SK-N-SH (cell line): ENCODE results near the gene OR51V1. TPM values are rescaled to one million over a fixed set of nuclear protein-coding genes. Genes with fewer than 3 reads are reported as not detected.

ENCODE experiments used
- CTCF ChIA-PET: fragments of 300-600, 350-600 bp; formaldehyde crosslinking; extraction: SDS; loops from one replicate; lab custom pipeline; 2021; lab: Yijun Ruan, JAX
- POLR2A ChIA-PET: fragments of 350-600 bp; sonication (Branson Sonifier 250); formaldehyde crosslinking; extraction: SDS; loops from one replicate; lab custom pipeline; 2020; ENCODE audit warnings: antibody characterized with exemption, inconsistent platforms; lab: Yijun Ruan, JAX
- DNase-seq: peaks from one replicate; pipeline ENCODE4 v3.0.0; 2012
- H2AFZ ChIP-seq: fragments of 200-600 bp; sonication (generic); 2 replicates; pipeline ENCODE4 v1.8.1; 2016; ENCODE audit warnings: antibody characterized with exemption, mild to moderate bottlenecking, low read depth
- H3F3A ChIP-seq: fragments of 200-600 bp; sonication (generic); replicated peaks from 2 replicates; pipeline ENCODE3; 2016; ENCODE audit warnings: antibody characterized with exemption, mild to moderate bottlenecking; ENCODE audit not compliant: insufficient read depth
- H3K27ac ChIP-seq, 2 experiments: fragments of 200-500 bp in 1 of 2; fragments of 200-600 bp in 1 of 2; sonication (Bioruptor generic) in 1 of 2; sonication (generic), shearing (Covaris generic) in 1 of 2; 2 replicates each; pipeline versions ENCODE4 v1.5.1 to v1.6.1; 2014 to 2016; ENCODE audit warnings: low read depth in 2 of 2, inconsistent platforms in 1 of 2, low read length in 1 of 2, mild to moderate bottlenecking in 1 of 2, mixed read lengths in 1 of 2
- H3K27me3 ChIP-seq: fragments of 200-600 bp; sonication (generic), shearing (Covaris generic); 2 replicates; pipeline ENCODE4 v1.6.1; 2016; ENCODE audit warnings: mixed run types; ENCODE audit not compliant: insufficient read depth
- H3K36me3 ChIP-seq, 2 experiments: fragments of 200-500 bp in 1 of 2; fragments of 200-600 bp in 1 of 2; sonication (Bioruptor generic) in 1 of 2; sonication (generic) in 1 of 2; replicated peaks in 1 of 2; 2 replicates each; pipeline versions ENCODE3 to v1.5.1; 2014 to 2016; ENCODE audit warnings: low read length in 1 of 2, mild to moderate bottlenecking in 1 of 2; ENCODE audit not compliant: insufficient read depth in 2 of 2, control insufficient read depth in 1 of 2
- H3K4me1 ChIP-seq, 2 experiments: fragments of 200-500 bp in 1 of 2; fragments of 200-600 bp in 1 of 2; sonication (Bioruptor generic) in 1 of 2; sonication (generic), shearing (Covaris generic) in 1 of 2; 2 replicates each; pipeline versions ENCODE4 v1.5.1 to v1.6.1; 2014 to 2016; ENCODE audit warnings: low read depth in 1 of 2, low read length in 1 of 2, mixed run types in 1 of 2; ENCODE audit not compliant: insufficient read depth in 2 of 2, control insufficient read depth in 1 of 2
- H3K4me2 ChIP-seq: fragments of 200-600 bp; sonication (generic), shearing (Covaris generic); 2 replicates; pipeline ENCODE4 v1.6.1; 2017; ENCODE audit warnings: mixed run types
- H3K4me3 ChIP-seq, 2 experiments: fragments of 200-500 bp in 1 of 2; fragments of 200-600 bp in 1 of 2; sonication (Bioruptor generic) in 1 of 2; sonication (generic), shearing (Covaris generic) in 1 of 2; 2 replicates each; pipeline versions ENCODE4 v1.5.1 to v1.8.1; 2014 to 2016; ENCODE audit warnings: low read depth in 2 of 2, inconsistent platforms in 1 of 2, low read length in 1 of 2, mild to moderate bottlenecking in 1 of 2, mixed read lengths in 1 of 2, moderate library complexity in 1 of 2
- H3K79me2 ChIP-seq: fragments of 200-600 bp; sonication (generic); 2 replicates; pipeline ENCODE4 v1.8.1; 2017; ENCODE audit warnings: mild to moderate bottlenecking; ENCODE audit not compliant: insufficient read depth
- H3K9ac ChIP-seq: fragments of 200-600 bp; sonication (generic); 2 replicates; pipeline ENCODE4 v1.6.1; 2017; ENCODE audit warnings: mixed run types
- H3K9me2 ChIP-seq: fragments of 200-600 bp; sonication (generic); 2 replicates; pipeline ENCODE4 v1.6.1; 2017; ENCODE audit warnings: mixed run types
- H3K9me3 ChIP-seq: fragments of 200-600 bp; sonication (generic); 2 replicates; pipeline ENCODE4 v1.6.1; 2017; ENCODE audit warnings: mixed run types, mild to moderate bottlenecking, moderate library complexity
- H4K20me1 ChIP-seq: fragments of 200-600 bp; sonication (generic); 2 replicates; pipeline ENCODE4 v1.6.1; 2017; ENCODE audit warnings: mild to moderate bottlenecking, mixed run types; ENCODE audit not compliant: insufficient read depth
- CHD2 ChIP-seq: fragments of 150-350 bp; IDR thresholded peaks from 2 replicates; pipeline ENCODE4 v1.6.1; 2018; ENCODE audit warnings: low read length; ENCODE audit not compliant: partially characterized antibody
- EP300 ChIP-seq, 2 experiments: IDR thresholded peaks; 2 replicates each; pipeline versions ENCODE4 v1.4.0 to v1.6.1; 2012; ENCODE audit warnings: borderline replicate concordance in 1 of 2, low read depth in 1 of 2, low read length in 1 of 2
- FOXJ3 ChIP-seq: sonication (generic); formaldehyde crosslinking; IDR thresholded peaks from 2 replicates; pipeline ENCODE4 v1.5.1; 2020; ENCODE audit warnings: mild to moderate bottlenecking, missing genetic modification reagents
- FOXM1 ChIP-seq: IDR thresholded peaks from 2 replicates; pipeline ENCODE4 v1.4.0; 2012; ENCODE audit warnings: low read depth, mild to moderate bottlenecking
- GATA2 ChIP-seq: sonication (generic); formaldehyde crosslinking; IDR thresholded peaks from 2 replicates; pipeline ENCODE4 v1.5.0; 2020; ENCODE audit warnings: mild to moderate bottlenecking, missing genetic modification reagents
- JUND ChIP-seq: IDR thresholded peaks from 2 replicates; pipeline ENCODE4 v1.4.0; 2012
- MAX ChIP-seq: IDR thresholded peaks from 2 replicates; pipeline ENCODE4 v1.4.0; 2012; ENCODE audit warnings: low read depth
- MEF2A ChIP-seq: IDR thresholded peaks from 2 replicates; pipeline ENCODE4 v1.4.0; 2012; ENCODE audit warnings: low read depth, borderline replicate concordance
- MXI1 ChIP-seq: IDR thresholded peaks from 2 replicates; pipeline ENCODE4 v1.6.1; 2012; ENCODE audit warnings: mild to moderate bottlenecking, low read depth, low read length, improper control_type of control experiment
- NFIC ChIP-seq: IDR thresholded peaks from 2 replicates; pipeline ENCODE4 v1.4.0; 2012; ENCODE audit warnings: borderline replicate concordance
- NRF1 ChIP-seq: IDR thresholded peaks from 2 replicates; pipeline ENCODE4 v1.6.1; 2012; ENCODE audit warnings: low read depth, mild to moderate bottlenecking, low read length
- POLR2AphosphoS5 ChIP-seq: IDR thresholded peaks from 2 replicates; pipeline ENCODE4 v1.6.1; 2012; ENCODE audit warnings: low read depth, low read length
- RCOR1 ChIP-seq: fragments of 150-350 bp; IDR thresholded peaks from 2 replicates; pipeline ENCODE4 v1.6.1; 2017; ENCODE audit warnings: antibody characterized with exemption, low read length
- RFX5 ChIP-seq: IDR thresholded peaks from 2 replicates; pipeline ENCODE4 v1.6.1; 2012; ENCODE audit warnings: mild to moderate bottlenecking, improper control_type of control experiment, low read length
- RXRA ChIP-seq: IDR thresholded peaks from 2 replicates; pipeline ENCODE4 v1.4.0; 2012; ENCODE audit warnings: low read depth, mild to moderate bottlenecking, borderline replicate concordance
- SMC3 ChIP-seq: IDR thresholded peaks from 2 replicates; pipeline ENCODE4 v1.6.1; 2012; ENCODE audit warnings: low read depth, low read length, improper control_type of control experiment
- TAF1 ChIP-seq: IDR thresholded peaks from 2 replicates; pipeline ENCODE4 v1.6.1; 2012; ENCODE audit warnings: low read depth, mild to moderate bottlenecking, low read length, moderate library complexity, borderline replicate concordance
- TEAD4 ChIP-seq: IDR thresholded peaks from 2 replicates; pipeline ENCODE4 v1.4.0; 2012; ENCODE audit warnings: mild to moderate bottlenecking, borderline replicate concordance; ENCODE audit not compliant: insufficient read depth
- USF1 ChIP-seq: IDR thresholded peaks from 2 replicates; pipeline ENCODE4 v1.4.0; 2012; ENCODE audit warnings: low read depth, borderline replicate concordance
- WGBS: methylation state at CpG from one replicate; pipeline ENCODE4 v1.1.6; 2017; ENCODE audit warnings: low lambda C conversion rate; 5-methylcytosine and 5-hydroxymethylcytosine counted together
- polyA plus RNA-seq, 3 experiments: library from polyadenylated mRNA; depleted of rRNA; stranded (reverse); fragments of >200 nt; gene quantifications; 2 replicates each; pipeline ENCODE4 v1.2.3, GENCODE V29; 2012
- TF ChIP-seq, protein P1 (sequence below): IDR thresholded peaks from 2 replicates; pipeline ENCODE4 v1.4.0; 2012; ENCODE audit warnings: low read depth, borderline replicate concordance
- TF ChIP-seq, protein P2 (sequence below): fragments of 150-350 bp; IDR thresholded peaks from 2 replicates; pipeline ENCODE4 v1.6.1; 2017; ENCODE audit warnings: antibody characterized with exemption, low read length, low read depth, borderline replicate concordance

OR51V1 gene
- polyA plus RNA-seq, 1 of the 3 experiments (the other 2 are of a cell fraction), result not detected

GRCh38 chr11:5229356-5229755, 28.9 kb upstream of the OR51V1 start:
- H3K9me3 ChIP-seq, result no peaks in the 10 kb centered on the region
- no peak overlapping the region for H3K27ac ChIP-seq
- H2AFZ ChIP-seq, result no peak overlapping the region
- WGBS, result 13% methylated on average over 1 of the region's 1 CpG
- H4K20me1 ChIP-seq, result no peaks in the 10 kb centered on the region
- no peaks in the 10 kb centered on the region for H3F3A ChIP-seq
- H3K9ac ChIP-seq, result no peak overlapping the region
- DNase-seq, result no peak
- no peak overlapping the region for H3K4me3 ChIP-seq
- POLR2A ChIA-PET, result no interaction called here
- H3K79me2 ChIP-seq, result no peaks in the 10 kb centered on the region
- H3K4me1 ChIP-seq, result no peaks in the 10 kb centered on the region
- CTCF ChIA-PET, result no interaction called here
- no peaks in the 10 kb centered on the region for H3K9me2 ChIP-seq
- no peak for TF ChIP-seq RFX5
- no peak for TF ChIP-seq RCOR1
- TF ChIP-seq, protein P1, sequence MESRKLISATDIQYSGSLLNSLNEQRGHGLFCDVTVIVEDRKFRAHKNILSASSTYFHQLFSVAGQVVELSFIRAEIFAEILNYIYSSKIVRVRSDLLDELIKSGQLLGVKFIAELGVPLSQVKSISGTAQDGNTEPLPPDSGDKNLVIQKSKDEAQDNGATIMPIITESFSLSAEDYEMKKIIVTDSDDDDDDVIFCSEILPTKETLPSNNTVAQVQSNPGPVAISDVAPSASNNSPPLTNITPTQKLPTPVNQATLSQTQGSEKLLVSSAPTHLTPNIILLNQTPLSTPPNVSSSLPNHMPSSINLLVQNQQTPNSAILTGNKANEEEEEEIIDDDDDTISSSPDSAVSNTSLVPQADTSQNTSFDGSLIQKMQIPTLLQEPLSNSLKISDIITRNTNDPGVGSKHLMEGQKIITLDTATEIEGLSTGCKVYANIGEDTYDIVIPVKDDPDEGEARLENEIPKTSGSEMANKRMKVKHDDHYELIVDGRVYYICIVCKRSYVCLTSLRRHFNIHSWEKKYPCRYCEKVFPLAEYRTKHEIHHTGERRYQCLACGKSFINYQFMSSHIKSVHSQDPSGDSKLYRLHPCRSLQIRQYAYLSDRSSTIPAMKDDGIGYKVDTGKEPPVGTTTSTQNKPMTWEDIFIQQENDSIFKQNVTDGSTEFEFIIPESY, result no peak
- no peak for TF ChIP-seq MXI1
- TF ChIP-seq USF1, result no peak
- TF ChIP-seq TAF1, result no peak
- no peak for TF ChIP-seq TEAD4
- no peak for TF ChIP-seq MEF2A
- TF ChIP-seq NFIC, result no peak
- no peak for TF ChIP-seq SMC3
- no peak for TF ChIP-seq GATA2 (CRISPR knock-in tag)
- no peak for TF ChIP-seq RXRA
- TF ChIP-seq MAX, result no peak
- H3K36me3 ChIP-seq, result no peaks in the 10 kb centered on the region
- no peak overlapping the region for H3K4me2 ChIP-seq
- H3K27me3 ChIP-seq, result no peaks in the 10 kb centered on the region

DNA sequence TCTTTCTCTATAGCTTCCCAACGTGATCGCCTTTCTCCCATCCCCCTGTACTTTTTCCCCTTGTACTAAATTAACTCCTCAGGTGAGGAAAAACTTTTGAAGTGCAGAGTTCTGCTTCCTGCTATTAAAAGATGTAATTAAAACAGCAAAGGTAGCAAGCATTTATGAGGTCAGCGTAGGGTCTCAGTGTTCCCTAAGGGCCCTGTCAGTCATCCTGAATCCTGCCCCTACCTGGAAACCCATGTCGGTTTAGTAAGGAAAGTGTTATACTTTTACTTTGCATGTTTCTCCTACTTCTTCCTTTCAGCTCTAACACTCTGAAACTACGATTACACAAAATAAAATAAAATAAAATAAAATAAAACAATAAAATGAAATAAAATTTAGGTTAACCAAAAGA, 27.6 kb upstream of the OR51V1 start:
- H3K27ac ChIP-seq, result no peak overlapping the region
- no peak overlapping the region for H3K9ac ChIP-seq
- CTCF ChIA-PET, result no interaction called here
- H3K36me3 ChIP-seq, result no peaks in the 10 kb centered on the region
- no peak for TF ChIP-seq USF1
- no peak for TF ChIP-seq FOXM1
- TF ChIP-seq MAX, result no peak
- TF ChIP-seq EP300 (IDR thresholded peaks at IDR 0.05; ENCODE audit: borderline replicate concordance in 1 of 2, low read depth in 1 of 2, low read length in 1 of 2), result no peak
- TF ChIP-seq NRF1, result no peak
- no peak for TF ChIP-seq CHD2
- no peak for TF ChIP-seq JUND
- no peak for TF ChIP-seq POLR2AphosphoS5
- TF ChIP-seq FOXJ3 (CRISPR knock-in tag), result no peak
- TF ChIP-seq, protein P2, sequence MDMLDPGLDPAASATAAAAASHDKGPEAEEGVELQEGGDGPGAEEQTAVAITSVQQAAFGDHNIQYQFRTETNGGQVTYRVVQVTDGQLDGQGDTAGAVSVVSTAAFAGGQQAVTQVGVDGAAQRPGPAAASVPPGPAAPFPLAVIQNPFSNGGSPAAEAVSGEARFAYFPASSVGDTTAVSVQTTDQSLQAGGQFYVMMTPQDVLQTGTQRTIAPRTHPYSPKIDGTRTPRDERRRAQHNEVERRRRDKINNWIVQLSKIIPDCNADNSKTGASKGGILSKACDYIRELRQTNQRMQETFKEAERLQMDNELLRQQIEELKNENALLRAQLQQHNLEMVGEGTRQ, result no peak
- TF ChIP-seq RFX5, result no peak
- no peak for TF ChIP-seq RXRA
- no peak for TF ChIP-seq TEAD4
- TF ChIP-seq, all 33 proteins: peak for 0
- 7% methylated on average over 5 of the region's 5 CpGs for WGBS
- Histone ChIP-seq H4K20me1 (no peaks in the 10 kb centered on the region), H3F3A (no peaks in the 10 kb centered on the region), H3K4me2 (no peak overlapping the region), H2AFZ (no peak overlapping the region), H3K4me3 (no peak overlapping the region), H3K9me3 (no peaks in the 10 kb centered on the region), H3K9me2 (no peaks in the 10 kb centered on the region), H3K27me3 (no peaks in the 10 kb centered on the region), H3K79me2 (no peaks in the 10 kb centered on the region), H3K4me1 (no peaks in the 10 kb centered on the region)
- POLR2A ChIA-PET, result no interaction called here
- no peak for DNase-seq
